Esophagus muscularis mucosa (tissue), 3 donors: ENCODE measurements around the gene IGSF21.

Experiments
- POLR2AphosphoS5 ChIP-seq, 2 donors: sonication (generic); formaldehyde crosslinking; IDR thresholded peaks; one replicate each; pipeline ENCODE4 v1.6.1; 2017; ENCODE audit warnings: antibody characterized with exemption in 2 of 2
- TF ChIP-seq, protein P1 (sequence below), 3 experiments: fragments of 200-600 bp in 2 of 3; fragments of 450-650 bp in 1 of 3; sonication (generic) in 2 of 3; IDR thresholded peaks; one replicate each; pipeline ENCODE4 v1.5.1; 2017 to 2019; ENCODE audit warnings: antibody characterized with exemption in 3 of 3, mild to moderate bottlenecking in 2 of 3, moderate library complexity in 1 of 3

DNA sequence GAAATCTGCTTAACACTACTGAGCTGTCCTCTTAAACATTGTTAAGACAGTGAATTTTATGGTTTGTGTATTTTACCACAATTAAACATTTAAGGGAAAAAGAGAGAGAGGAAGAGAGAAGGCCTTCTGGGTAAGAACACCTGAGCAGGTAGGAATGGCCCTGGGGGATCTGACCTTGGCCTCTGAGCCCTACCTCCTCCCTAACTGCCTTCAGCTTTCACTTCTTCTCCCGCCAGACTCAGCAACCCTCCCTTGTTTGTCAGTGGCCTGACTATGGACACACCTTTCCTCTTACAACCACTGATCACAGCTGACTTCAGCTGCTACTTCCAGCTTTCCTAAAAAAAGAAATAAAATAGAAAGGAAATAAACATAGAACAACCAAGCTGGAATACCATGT is 13.5 kb upstream of the IGSF21 start:
- TF ChIP-seq POLR2AphosphoS5 (IDR thresholded peaks at IDR 0.05) = no peak
- TF ChIP-seq, protein P1, sequence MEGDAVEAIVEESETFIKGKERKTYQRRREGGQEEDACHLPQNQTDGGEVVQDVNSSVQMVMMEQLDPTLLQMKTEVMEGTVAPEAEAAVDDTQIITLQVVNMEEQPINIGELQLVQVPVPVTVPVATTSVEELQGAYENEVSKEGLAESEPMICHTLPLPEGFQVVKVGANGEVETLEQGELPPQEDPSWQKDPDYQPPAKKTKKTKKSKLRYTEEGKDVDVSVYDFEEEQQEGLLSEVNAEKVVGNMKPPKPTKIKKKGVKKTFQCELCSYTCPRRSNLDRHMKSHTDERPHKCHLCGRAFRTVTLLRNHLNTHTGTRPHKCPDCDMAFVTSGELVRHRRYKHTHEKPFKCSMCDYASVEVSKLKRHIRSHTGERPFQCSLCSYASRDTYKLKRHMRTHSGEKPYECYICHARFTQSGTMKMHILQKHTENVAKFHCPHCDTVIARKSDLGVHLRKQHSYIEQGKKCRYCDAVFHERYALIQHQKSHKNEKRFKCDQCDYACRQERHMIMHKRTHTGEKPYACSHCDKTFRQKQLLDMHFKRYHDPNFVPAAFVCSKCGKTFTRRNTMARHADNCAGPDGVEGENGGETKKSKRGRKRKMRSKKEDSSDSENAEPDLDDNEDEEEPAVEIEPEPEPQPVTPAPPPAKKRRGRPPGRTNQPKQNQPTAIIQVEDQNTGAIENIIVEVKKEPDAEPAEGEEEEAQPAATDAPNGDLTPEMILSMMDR (IDR thresholded peaks at IDR 0.05) = no peak
